Endometrial microvascular endothelial cells (primary cell): Measurements from ENCODE around the gene RAB11FIP3. TPM values are rescaled to one million over a fixed set of nuclear protein-coding genes. Genes with fewer than 3 reads are reported as not detected.

Source experiments
- in situ Hi-C: cut with HindIII; loops from 2 replicates; pipeline ENCODE4 v1.10.0; 2017; ENCODE audit warnings: low sequenced_read_pairs, low pct_unique_long_range_greater_than_20kb; ENCODE audit errors: inconsistent ontology term
- total RNA-seq: library from RNA; depleted of rRNA; stranded (reverse); fragments of >200 nt; gene quantifications from one replicate; pipeline ENCODE4 v1.2.3, GENCODE V29; 2015; ENCODE audit errors: inconsistent ontology term

The RAB11FIP3 gene
- total RNA-seq, 1 donor from 2014 or later = 41.7 TPM

GRCh38 chr16:554640-555365 lies 129.4 kb downstream of the RAB11FIP3 start:
- in situ Hi-C loops = no loop called here

DNA sequence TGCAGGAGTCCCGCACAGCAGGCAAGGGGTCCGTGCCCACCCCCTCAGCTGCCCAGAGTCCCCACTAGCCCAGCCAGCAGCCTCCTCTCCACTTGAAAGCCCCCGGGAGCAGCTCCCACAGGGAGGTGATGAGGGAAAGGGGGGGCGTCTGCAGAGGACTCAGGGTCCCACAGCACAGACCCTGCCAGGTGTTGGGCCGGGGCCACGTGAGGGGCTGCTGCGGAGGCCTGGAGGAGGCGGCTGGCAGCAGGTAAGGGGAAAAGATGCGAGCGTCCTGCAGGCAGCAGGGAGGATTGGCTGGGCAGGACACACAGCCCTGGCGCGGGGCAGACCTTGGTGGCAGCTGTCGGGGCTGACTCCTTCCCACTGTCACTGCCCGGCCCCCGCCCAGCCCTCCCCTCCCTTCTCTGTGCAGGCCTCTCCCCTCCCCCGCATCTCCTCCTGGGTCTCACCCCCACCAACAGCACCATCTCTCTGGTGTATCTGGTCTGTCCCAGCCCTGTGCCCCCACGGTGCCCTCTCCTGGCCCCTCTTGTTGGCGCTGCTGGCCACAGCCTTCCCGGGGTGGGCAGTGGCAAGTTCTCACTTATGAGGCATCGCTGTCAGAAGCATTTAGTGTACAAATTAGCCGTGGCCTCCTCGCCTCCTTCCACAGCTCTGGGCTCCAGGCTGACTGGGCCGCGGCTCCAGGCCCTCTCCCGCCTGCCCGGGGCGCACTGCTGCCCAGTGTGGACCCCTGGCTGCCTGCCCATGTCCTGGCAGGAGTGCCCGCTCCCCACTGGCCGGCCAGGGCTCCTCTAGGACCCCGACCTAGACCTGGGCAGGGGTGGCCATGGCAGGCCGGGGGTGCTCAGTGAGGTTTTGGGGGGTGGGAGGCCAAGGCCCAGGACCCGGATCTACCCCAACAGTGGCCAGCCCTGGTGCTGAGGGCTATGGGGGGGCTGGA lies 130.4 kb downstream of the RAB11FIP3 start:
- in situ Hi-C loops = no loop called here

DNA sequence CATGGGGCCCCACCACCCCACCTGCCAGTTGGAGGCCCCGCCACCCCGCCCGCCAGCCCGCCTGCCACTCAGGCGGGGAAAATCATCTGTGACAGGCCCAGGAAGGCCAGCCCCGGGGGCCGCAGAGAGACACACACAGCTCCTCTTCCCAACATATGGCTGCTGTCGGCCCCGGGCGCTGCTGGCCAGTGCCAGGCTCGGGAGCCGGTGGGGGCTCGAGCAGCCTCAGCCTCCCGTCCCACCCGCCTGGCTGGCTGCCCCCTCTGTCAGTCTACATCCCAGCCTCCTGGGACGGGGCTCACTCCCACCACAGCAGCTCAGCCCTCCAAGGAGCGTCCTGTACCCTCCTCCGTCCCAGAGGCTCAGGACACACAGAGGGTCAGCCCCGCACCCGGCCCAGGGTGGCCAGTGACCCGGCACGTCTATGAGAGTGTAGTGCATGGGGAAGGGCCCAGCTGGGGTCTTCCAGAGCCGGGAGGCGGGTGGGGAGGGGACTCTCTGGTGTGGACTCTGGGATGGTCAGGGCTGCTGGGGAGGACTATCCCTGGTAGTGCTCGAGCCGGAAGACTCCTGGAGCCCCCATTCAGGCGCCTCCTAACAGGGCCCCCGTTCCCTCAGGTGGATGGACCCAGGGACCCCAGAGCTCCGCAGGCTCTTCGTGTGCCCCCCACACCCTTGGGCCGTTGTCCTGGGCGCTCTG lies 131.2 kb downstream of the RAB11FIP3 start:
- in situ Hi-C loops = no loop called here

GRCh38 chr16:557463-558297 lies 132.2 kb downstream of the RAB11FIP3 start:
- in situ Hi-C loops = no loop called here

GRCh38 chr16:558298-559020 lies 133.0 kb downstream of the RAB11FIP3 start:
- in situ Hi-C loops = no loop called here

DNA sequence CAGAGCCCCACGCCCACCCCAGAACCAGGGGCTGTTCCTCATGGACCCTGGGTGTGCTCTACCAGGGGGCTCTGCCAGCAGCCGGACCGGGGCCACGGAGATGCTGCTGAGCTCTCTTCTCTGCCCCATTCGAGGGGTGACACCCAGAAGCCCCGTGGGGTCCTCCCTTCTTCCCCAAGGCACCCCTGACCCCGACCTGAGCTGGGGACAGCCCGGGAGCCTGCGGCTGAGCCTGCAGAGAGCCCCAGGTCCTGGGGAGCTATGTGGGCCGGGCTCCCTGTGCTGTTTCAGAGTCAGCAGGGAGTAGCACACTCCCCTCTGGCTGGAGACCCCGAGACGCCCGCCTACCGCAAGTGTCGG lies 133.6 kb downstream of the RAB11FIP3 start:
- in situ Hi-C loops = no loop called here

- in situ Hi-C loops = no loop called here
These were observed 134.2 kb downstream of the RAB11FIP3 start for GRCh38 chr16:559411-560203.

DNA sequence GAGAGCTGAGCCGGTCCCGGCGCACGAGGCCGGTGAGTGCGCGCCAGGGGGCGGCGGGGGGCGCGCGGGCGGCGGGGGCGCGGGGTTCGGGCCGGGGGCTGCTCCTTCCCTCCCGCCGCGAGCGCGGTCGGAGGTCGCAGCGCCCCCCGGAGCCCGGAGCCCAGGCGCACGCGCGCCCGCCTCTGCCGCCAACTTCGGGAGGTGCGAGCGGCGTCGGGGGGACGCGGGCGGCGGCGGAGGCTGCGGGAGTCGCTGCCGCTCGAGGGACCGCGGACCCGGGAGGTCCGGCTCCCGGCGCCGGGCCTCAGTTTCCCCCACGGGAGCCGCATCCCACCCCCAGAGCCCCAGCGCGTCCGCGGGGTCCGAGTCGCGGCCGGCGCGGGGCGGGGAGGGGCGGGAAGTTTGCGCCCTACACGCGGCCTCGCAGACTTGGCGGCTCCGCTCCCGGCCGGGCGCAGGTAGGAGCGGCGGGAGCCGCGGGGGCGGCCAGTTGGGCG lies 134.8 kb downstream of the RAB11FIP3 start, which contains the start of gene PRR35:
Gene PRR35, plus strand, starts transcription at position 191 of the 497 bp plus-strand sequence. CDS start 2,901 bp downstream, outside the sequence.
- in situ Hi-C loops = no loop called here

- in situ Hi-C loops = no loop called here
These were observed 135.4 kb downstream of the RAB11FIP3 start for GRCh38 chr16:560701-561412.

- in situ Hi-C loops = no loop called here
These were observed 136.0 kb downstream of the RAB11FIP3 start for GRCh38 chr16:561413-561794.

DNA sequence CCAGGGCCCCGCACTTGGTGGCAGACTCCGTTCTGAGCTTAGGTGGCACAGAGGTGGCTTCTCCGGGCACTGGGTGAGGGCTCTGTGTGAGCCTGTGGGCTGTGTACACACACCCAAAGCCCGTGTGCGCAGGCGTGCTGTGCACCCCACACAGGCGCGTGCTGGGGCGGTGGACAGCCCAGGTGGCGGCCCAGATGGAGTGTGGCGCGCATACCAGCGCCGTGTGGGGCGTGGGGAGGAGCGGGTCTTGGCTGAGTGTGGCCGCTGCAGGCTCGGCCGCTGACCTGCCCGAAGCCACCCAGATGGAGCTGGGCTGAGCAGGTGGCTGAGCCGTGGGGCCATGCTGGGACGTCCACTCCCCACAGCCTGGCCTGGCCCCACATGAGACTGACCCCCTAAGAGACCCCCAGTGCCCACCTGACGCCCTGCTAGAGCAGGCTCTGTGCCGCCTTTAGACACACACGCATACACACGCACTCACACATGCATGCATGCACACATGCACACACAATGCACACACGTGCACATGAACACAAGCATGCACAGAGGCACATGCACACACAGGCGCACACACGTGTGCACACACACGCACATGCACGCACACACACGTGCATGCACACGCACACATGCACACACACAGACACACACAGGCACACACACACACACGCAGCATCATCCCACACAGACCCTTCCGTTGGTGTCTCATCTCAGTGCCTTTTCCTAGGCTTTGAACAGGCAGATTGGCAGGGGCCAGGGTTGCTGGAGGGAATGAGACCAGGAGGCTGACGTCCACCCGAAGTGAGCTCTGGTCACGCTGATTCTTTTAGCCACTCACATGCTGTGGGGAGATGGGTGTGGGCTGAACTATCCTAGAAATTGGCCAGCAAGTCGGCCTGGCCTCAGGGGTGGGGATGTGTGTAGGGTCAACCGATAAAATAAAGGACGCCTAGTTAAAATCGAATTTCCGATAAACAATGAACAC lies 136.8 kb downstream of the RAB11FIP3 start:
- in situ Hi-C loops = no loop called here

DNA sequence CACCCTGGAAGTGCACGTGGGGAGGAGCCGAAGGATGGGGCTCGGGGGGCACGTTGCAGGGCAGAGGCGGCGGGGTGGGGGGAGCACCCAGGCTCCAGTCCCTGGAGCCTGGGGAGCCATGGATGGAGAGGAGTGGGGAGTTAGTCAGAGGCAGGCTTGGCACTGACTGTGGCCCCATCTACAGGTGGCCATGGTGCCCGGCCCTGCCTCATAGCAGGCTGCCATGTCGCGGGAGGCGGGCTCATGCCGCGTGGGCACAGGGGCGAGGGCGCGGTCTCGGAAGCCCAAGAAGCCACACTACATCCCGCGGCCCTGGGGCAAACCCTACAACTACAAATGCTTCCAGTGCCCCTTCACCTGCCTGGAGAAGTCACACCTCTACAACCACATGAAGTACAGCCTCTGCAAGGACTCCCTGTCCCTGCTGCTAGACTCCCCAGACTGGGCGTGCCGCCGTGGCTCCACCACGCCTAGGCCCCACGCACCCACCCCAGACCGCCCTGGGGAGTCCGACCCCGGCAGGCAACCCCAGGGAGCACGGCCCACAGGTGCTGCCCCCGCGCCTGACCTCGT lies 137.7 kb downstream of the RAB11FIP3 start:
- in situ Hi-C loops = no loop called here

DNA sequence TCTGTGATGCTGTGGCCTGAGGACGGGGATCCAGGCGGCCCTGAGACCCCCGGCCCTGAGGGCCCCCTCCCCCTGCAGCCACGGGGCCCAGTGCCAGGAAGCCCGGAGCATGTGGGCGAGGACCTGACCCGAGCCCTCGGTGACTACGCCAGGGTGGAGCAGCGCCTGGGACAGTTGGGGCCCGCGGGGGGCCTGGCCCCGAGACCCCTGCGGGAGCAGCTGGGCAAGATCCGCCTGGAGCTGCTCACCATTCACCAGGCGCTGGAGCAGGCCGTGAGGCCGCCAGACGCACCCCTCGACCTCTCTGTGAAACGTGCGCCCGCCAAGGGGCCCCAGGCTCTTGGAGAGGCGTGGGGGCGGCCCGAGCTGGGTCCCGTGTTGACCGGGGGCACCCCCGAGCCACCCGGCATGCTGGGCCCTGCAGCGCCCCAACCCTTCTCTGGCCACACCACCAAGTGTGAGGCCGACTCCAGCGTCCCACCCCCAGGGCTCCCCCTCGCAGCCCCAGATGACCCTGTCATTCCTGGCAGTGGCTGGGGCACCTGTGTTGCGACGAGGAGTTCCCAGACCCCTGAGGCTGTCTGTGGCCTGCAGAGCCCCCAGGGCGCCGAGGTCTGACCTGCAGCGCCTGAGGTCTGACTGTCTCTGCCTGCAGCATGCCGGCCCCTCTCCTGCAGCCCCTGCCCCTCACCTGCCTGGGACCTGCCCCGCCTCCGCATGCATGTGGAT lies 139.4 kb downstream of the RAB11FIP3 start:
- in situ Hi-C loops = no loop called here
